Nephron progenitor cell (in vitro differentiated cells): ENCODE measurements around the gene SRP9.

Source experiments
- DNase-seq: peaks from one replicate; pipeline ENCODE4 v3.0.0; 2021
- H3K27ac Mint-ChIP-seq: 2 replicates; pipeline ENCODE4 v1.8.0; 2021; ENCODE audit warnings: mild to moderate bottlenecking, moderate library complexity, mixed read lengths
- H3K27me3 Mint-ChIP-seq: 2 replicates; pipeline ENCODE4 v1.8.0; 2021; ENCODE audit warnings: mild to moderate bottlenecking, low read depth, mixed read lengths; ENCODE audit not compliant: poor library complexity
- H3K36me3 Mint-ChIP-seq: 2 replicates; pipeline ENCODE4 v1.8.0; 2021; ENCODE audit warnings: low read depth, mixed read lengths
- H3K4me1 Mint-ChIP-seq: 2 replicates; pipeline ENCODE4 v1.8.0; 2021; ENCODE audit warnings: mixed read lengths
- H3K4me3 Mint-ChIP-seq: 2 replicates; pipeline ENCODE4 v1.8.0; 2021; ENCODE audit warnings: mild to moderate bottlenecking, moderate library complexity, mixed read lengths
- H3K9me3 Mint-ChIP-seq: 2 replicates; pipeline ENCODE4 v1.8.0; 2021; ENCODE audit warnings: mild to moderate bottlenecking, moderate library complexity, mixed read lengths
- CTCF ChIP-seq: fragments of 200-600 bp; sonication (generic); IDR thresholded peaks from 2 replicates; pipeline ENCODE4 v1.5.0; 2021; ENCODE audit warnings: antibody characterized with exemption

Gene SRP9

GRCh38 chr1:225771661-225772322 lies 5.8 kb upstream of the SRP9 start:
- H3K27ac Mint-ChIP-seq = peak overlapping the region; percentile 70
- DNase-seq = no peak
- H3K9me3 Mint-ChIP-seq = no peaks in the 10 kb centered on the region
- no peaks in the 10 kb centered on the region for H3K27me3 Mint-ChIP-seq
- H3K4me1 Mint-ChIP-seq = peaks cover 77% of the 10 kb centered on the region
- H3K36me3 Mint-ChIP-seq = no peaks in the 10 kb centered on the region
- H3K4me3 Mint-ChIP-seq = no peak overlapping the region
- TF ChIP-seq CTCF = no peak

DNA sequence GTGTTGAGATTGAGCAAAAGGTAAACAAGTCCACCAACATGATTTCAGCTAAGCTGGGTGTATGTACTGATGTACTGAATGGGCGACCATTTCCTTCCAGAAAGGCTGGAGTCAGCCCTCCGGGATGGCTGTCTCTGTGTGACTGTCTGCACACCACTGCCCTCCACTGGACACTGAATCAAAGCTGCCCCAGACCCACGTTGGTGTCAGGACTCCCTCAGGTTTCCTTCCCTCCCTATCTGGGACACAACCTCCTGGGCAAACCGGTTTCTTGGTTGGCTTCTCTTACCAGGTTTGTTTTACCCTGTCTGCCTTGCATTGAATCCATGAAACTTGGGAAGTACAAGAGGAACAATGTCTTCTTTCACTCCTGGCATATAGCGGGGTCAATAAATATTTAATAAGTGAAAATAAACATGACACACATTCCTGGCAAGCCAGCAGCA lies 5.3 kb upstream of the SRP9 start:
- H3K36me3 Mint-ChIP-seq = no peaks in the 10 kb centered on the region
- H3K27me3 Mint-ChIP-seq = no peaks in the 10 kb centered on the region
- no peak overlapping the region for H3K4me3 Mint-ChIP-seq
- TF ChIP-seq CTCF = peak; percentile 75
- H3K9me3 Mint-ChIP-seq = no peaks in the 10 kb centered on the region
- H3K4me1 Mint-ChIP-seq = peaks cover 71% of the 10 kb centered on the region
- peak; percentile 82 for DNase-seq
- peak overlapping the region; percentile 70 for H3K27ac Mint-ChIP-seq

- no peaks in the 10 kb centered on the region for H3K36me3 Mint-ChIP-seq
- no peak overlapping the region for H3K4me3 Mint-ChIP-seq
- peak overlapping the region; percentile 62 for H3K27ac Mint-ChIP-seq
- peaks cover 66% of the 10 kb centered on the region for H3K4me1 Mint-ChIP-seq
- no peaks in the 10 kb centered on the region for H3K9me3 Mint-ChIP-seq
- no peak for DNase-seq
- no peak for TF ChIP-seq CTCF
- H3K27me3 Mint-ChIP-seq = no peaks in the 10 kb centered on the region
Measured at GRCh38 chr1:225772848-225773247, 4.8 kb upstream of the SRP9 start.

DNA sequence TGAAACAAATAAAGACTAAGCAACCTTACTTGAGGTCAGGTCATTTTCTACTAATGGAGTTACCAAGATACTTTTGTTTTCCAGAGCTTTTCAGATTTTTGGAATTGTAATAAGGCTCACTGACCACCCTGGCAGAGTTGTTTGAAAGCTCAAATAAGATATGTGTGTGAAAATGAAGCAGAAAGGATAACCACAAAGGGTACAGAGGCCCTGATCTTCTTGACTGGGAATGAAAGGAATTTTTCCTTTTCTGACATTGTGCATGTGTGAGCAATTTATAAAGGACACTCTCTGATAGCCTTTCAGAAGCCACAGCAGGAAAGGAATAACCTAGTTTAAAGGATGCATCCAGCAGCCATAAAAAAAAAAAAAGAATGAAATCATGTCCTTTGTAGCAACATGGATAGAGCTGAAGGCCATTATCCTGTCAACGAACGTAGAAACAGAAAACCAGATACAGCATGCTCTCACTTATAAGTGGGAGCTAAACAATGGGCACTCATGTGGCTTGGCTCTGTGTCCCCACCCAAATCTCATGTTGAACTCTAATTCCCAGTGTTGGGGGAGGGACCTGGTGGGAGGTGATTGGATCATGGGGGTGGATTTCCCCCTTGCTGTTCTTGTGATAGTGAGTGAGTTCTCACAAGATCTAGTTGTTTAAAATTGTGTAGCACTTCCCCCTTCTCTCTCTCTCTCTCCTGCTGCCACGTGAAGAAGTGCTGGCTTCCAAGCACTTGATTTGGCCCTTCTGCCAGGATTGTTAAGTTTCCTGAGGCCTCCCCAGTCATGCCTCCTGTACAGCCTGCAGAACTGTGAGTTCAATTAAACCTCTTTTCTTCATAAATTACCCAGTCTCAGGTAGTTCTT lies 3.1 kb upstream of the SRP9 start:
- Mint-ChIP-seq H3K27me3 (no peaks in the 10 kb centered on the region), H3K36me3 (no peaks in the 10 kb centered on the region), H3K9me3 (no peaks in the 10 kb centered on the region), H3K27ac (no peak overlapping the region), H3K4me3 (no peak overlapping the region), H3K4me1 (peaks cover 60% of the 10 kb centered on the region)
- TF ChIP-seq CTCF = no peak
- DNase-seq = no peak

DNA sequence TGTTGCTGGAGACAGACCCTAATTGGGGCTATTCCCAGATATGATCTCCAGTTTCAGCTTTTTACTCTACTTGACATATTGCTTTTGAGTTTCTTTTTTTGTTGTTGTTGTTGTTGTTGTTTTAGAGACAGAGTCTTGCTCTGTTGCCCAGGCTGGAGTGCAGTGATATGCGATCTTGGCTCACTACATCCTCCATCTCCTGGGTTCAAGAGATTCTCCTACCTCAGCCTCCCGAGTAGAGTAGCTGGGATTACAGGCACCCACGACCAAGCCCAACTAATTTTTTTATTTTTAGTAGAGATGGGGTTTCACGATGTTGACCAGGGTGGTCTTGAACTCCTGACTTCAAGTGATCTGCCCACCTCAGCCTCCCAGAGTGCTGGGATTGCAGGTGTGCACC lies 1.3 kb upstream of the SRP9 start:
- Mint-ChIP-seq H3K27me3 (no peaks in the 10 kb centered on the region), H3K4me1 (peaks cover 62% of the 10 kb centered on the region), H3K27ac (no peak overlapping the region), H3K9me3 (no peaks in the 10 kb centered on the region), H3K4me3 (no peak overlapping the region), H3K36me3 (peaks cover 17% of the 10 kb centered on the region)
- TF ChIP-seq CTCF = no peak
- no peak for DNase-seq
